ENCODE results near the gene GATD1. TPM values are rescaled to one million over a fixed set of nuclear protein-coding genes. Genes with fewer than 3 reads are reported as not detected.

The GATD1 gene
- total RNA-seq, 1 experiment from 2014 or later, result 17.3 TPM

DNA sequence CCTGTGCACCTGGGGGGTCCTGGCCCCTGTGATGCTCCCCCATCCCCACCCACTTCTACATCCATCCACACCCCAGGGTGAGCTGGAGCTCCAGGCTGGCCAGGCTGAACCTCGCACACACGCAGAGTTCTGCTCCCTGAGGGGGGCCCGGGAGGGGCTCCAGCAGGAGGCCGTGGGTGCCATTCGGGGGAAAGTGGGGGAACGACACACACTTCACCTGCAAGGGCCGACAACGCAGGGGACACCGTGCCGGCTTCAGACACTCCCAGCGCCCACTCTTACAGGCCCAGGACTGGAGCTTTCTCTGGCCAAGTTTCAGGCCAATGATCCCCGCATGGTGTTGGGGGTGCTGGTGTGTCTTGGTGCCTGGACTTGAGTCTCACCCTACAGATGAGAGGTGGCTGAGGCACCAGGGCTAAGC is 50.0 kb downstream of the GATD1 start:
- DNase-seq (ENCODE audit: low read depth), result peak; percentile 23

DNA sequence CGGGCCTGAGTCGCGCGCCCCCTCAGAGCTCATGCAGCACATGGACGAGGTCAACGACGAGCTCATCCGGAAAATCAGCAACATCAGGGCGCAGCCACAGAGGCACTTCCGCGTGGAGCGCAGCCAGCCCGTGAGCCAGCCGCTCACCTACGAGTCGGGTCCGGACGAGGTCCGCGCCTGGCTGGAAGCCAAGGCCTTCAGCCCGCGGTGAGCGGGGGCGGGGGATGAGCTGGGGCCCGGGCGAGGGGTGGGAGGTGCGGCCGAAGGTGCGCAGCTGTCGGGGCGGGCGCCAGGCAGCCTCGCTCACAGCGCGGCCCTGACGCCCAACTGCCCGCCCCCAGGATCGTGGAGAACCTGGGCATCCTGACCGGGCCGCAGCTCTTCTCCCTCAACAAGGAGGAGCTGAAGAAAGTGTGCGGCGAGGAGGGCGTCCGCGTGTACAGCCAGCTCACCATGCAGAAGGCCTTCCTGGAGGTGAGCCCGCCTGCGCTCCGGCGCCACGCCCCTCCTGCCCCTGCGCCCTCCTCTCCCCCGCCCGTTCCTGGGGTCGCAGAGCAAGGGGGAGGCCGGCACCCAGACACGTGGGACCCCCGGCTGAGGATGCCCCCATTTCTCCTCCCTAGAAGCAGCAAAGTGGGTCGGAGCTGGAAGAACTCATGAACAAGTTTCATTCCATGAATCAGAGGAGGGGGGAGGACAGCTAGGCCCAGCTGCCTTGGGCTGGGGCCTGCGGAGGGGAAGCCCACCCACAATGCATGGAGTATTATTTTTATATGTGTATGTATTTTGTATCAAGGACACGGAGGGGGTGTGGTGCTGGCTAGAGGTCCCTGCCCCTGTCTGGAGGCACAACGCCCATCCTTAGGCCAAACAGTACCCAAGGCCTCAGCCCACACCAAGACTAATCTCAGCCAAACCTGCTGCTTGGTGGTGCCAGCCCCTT is 50.7 kb downstream of the GATD1 start:
- DNase-seq (ENCODE audit: low read depth), result no peak

DNA sequence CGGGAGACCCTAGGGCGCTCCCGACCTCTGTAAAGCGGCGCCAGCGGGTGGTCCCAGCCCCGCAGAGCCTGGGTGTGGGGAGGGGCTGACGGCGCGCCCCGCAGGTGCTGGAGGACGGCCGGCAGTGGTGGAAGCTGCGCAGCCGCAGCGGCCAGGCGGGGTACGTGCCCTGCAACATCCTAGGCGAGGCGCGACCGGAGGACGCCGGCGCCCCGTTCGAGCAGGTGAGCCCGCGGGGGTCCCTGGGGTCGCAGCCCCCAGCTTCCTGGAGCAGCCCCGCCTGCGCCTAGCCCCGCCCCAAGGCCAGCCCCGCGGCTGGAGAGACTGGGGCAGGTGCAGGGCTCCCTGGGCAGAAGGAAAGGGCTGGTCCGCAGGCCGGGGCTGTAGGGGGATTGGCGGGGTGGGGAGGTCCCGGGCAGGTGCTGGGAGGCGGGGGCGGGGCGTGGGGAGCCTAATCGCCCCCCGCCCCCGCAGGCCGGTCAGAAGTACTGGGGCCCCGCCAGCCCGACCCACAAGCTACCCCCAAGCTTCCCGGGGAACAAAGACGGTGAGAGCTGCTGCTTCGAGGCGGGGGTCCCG is 51.6 kb downstream of the GATD1 start:
- DNase-seq (ENCODE audit: low read depth), result no peak

DNA sequence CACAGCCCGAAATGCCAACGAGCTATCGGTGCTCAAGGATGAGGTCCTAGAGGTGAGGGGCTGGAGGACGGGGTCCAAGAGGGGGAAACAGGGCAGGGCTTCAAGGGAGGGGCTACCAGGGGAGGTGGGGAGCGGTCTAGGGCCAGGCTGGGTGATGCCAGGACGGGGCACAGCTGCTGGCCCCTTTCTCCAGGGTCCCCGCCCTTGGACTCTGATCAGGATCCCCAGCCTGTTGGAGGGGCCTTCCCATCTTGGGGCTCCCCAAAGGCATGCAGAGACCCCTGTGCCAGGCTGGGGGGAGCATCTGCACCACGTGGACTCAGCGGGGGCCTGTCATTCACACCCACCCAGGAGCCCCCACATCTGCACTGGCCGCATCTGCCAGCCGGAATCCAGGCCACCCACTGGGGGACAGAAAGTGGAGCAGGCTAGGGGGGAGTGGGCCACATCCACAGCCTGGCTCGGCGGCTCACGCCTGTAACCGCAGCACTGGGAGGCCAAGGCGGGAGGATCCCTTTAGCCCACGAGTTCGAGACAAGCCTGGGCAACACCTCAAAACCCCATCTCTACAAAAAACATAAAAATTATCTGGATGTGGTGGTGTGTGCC is 52.4 kb downstream of the GATD1 start:
- DNase-seq (ENCODE audit: low read depth), result no peak

DNA sequence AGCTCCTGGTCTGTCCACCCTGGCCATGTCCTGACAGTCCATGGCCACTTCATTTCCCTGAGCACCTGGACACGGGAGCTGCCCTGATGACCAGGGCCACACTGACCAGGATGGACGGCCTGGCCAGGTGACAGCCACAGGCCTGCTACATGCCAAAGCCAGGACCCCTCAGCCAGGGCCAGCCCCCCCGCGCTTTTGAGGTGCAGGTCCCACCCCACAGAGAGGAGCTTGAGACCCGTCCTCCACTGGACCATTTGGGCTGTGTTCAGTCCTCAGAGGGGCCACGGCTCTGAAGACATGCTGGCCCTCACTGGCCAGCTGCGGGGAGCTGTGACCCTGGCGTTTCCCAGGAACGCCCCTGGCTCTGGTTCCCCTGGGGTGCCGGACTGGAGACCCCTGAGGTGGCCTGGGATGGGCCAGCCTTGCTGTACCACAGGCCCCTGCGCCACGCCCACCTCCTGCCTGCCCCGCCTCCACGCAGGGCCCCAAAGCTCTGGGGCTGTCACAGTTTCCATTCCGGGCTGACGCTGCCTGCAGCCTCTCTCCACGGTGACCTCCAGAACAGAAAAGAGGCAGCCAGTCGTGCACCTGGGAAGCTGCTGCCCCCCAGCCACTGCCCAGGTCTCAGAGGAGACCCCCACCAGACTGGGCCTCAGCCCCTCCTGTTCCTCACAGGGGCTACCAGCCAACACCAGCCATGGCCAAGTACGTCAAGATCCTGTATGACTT is 53.1 kb downstream of the GATD1 start:
- DNase-seq (ENCODE audit: low read depth), result no peak

DNA sequence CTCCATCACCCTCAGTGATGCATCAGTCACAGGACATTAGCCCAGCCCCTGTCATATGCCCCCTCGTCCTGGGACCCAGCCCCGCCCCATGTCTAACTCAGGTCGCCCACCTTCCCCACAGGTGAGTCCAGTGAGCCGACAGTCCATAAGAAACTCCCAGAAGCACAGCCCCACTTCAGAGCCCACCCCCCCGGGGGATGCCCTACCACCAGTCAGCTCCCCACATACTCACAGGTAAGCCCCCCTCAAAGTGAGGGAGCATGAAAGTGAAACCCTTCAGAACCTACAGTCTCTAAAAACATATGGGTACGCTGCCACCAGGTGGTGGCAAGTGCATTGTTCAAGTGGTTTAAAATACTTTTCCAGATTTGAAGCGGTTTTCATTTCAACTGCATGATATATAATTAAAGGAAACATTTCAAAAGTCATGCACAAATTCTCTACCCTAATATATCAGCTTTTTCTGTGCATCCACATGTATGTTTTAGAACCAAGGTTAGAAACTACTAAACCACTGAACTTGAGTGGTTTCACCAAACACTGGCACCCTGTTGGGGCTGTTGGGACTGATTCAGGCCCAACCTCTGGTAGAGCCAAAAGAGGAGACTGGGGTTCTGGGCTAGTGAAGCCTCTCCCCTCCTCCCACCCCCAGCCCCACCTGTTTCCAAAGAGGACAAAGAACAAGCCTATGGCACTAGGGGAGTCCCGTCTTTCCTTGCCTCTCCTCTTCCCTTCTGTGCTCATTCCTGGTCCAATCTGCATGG is 54.0 kb downstream of the GATD1 start:
- DNase-seq (ENCODE audit: low read depth), result peak; percentile 65

DNA sequence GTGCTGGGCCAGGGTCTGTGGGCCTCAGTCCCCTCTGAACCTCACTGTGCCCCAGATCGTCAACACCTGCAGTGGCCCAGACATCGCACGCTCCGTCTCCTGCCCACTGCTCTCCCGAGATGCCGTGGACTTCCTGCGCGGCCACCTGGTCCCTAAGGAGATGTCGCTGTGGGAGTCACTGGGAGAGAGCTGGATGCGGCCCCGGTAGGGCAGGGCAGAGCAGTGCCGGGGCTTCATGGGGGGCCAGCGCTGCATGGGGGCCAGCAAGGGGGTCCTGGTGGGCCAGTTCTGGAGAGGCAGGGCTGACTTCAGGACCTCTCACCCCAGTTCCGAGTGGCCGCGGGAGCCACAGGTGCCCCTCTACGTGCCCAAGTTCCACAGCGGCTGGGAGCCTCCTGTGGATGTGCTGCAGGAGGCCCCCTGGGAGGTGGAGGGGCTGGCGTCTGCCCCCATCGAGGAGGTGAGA is 54.9 kb downstream of the GATD1 start:
- no peak for DNase-seq (ENCODE audit: low read depth)

DNA sequence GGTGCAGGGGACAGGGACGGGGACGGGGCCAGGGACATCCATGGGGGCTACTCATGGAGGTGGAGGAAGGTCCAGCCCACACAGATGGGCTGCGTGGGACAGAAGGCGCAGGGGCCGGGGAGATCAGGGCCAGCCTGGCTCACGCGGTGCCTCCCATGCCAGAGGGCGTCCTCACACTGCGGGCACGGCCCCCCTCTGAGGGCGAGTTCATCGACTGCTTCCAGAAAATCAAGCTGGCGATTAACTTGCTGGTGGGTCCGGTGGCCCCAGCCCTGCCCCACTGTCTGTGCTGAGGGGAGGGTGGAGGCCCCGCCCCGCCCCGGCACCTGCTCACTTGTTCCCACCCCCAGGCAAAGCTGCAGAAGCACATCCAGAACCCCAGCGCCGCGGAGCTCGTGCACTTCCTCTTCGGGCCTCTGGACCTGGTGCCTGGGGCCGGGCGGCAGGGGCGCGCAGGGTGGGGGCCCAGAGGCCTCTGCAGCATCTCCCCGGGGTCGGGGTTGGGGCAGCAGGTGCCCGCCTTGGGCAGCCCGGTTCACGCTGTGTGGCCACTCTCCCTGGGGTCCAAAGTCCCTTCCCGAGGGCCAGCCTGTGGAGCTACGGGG is 55.4 kb downstream of the GATD1 start:
- no peak for DNase-seq (ENCODE audit: low read depth)

DNA sequence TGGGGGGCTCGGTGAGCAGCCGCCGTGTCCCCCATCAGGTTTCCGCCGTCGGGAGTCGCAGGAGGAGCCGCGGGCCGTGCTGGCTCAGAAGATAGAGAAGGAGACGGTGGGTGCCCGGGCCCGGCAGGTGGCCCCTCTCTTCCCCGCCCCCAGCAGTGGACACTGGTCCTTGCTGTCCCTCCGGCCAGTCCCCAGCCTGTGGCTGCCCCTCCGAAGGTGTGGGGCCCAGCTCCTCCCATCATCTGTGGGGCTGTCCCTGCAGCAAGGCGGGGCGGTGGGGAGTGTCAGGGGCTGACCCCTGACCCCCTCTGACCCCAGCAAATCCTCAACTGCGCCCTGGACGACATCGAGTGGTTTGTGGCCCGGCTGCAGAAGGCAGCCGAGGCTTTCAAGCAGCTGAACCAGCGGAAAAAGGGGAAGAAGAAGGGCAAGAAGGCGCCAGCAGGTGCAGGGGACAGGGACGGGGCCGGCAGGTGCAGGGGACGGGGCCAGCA is 56.0 kb downstream of the GATD1 start:
- no peak for DNase-seq (ENCODE audit: low read depth)

DNA sequence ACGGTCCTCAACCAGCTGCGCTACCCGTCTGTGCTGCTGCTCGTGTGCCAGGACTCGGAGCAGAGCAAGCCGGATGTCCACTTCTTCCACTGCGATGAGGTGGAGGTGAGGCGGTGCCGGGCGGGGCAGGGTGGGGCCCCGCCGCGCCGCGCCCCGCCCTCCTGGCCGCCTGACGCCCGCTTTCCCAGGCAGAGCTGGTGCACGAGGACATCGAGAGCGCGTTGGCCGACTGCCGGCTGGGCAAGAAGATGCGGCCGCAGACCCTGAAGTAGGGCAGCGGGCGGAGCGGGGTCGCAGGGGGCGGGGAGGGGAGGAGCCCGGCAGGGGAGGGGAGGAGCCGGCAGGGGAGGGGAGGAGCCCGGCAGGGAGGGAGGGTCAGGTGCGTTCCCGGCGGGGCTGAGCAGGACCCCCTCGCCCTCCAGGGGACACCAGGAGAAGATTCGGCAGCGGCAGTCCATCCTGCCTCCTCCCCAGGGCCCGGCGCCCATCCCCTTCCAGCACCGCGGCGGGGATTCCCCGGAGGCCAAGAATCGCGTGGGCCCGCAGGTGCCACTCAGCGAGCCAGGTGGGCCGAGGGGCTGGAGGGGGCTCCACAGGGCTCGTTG is 56.5 kb downstream of the GATD1 start:
- DNase-seq (ENCODE audit: low read depth), result peak; percentile 52

DNA sequence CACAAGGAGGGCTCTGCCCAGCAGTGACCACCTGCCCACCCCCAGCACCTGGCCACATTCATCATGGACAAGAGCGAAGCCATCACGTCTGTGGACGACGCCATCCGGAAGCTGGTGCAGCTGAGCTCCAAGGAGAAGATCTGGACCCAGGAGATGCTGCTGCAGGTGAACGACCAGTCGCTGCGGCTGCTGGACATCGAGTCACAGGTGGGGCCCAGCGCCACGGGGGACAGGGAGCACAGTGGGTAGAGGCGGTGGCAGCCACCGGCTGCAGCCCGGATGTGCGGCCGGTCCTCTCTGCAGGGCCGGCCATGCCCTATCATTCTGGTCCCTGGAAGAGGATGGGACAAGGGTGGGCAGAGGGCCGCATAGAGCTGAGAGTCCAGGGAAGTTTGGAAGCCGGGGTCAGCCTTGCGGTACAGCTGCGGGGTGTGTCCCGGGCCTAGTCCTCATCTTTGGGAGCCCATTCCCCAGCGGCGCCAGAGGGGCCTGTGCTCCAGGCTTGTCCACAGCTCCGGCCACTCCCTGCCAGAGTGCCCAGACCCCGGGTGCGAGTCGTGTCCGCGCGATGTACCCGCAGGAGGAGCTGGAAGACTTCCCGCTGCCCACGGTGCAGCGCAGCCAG is 57.2 kb downstream of the GATD1 start:
- DNase-seq (ENCODE audit: low read depth), result no peak

DNA sequence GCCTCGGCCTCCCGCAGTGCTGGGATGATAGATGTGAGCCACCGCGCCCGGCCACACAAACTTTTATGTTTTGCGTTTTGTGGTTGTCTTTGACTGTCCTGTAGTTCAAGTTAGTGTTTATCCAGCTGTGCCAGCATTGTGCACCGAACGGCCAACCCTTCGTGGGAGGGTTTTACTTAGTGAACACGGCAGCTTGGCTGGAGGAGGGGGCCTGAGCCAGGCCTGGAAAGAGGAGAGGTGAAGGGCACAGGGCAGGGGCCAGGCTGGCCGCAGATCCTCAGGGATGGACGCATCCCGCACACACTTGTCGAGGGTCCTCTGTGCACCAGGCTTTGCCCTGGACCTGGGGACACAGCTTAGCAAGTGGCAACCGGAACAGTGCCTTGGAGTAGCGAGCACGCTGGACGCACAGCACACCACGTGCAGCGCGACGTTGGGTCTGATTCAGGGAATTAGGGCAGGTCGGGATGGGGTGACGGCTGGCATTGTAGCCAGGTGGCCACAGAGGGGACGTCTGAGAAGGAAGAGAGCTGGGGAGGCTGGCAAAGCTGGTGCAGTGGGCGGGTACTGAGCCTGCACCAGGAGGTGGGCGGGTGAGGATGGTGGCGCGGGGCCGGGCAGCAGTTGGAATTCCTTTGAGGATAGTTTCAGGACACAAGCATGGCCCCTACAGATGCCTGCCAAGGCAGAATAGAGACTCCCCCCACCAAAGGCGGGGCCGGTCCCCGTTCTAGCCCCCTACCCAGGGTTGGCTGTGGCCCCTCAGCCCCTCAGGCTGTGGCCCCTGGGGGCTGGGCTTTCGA is 57.9 kb downstream of the GATD1 start:
- DNase-seq (ENCODE audit: low read depth), result no peak

Other genes starting within 250 kb of the GATD1 start
- 67.4 and 75.8 TPM in 2 replicates for gene HRAS, start 241.9 kb downstream of the GATD1 start, total RNA-seq (2014; rRNA removed; shearing (Covaris generic))
- 0.11 and 0.60 TPM in 2 replicates for gene LRRC56, start 240.0 kb downstream of the GATD1 start, total RNA-seq (2014; rRNA removed; shearing (Covaris generic))
- 0.23 and 0.54 TPM in 2 replicates for gene LMNTD2, start 216.7 kb downstream of the GATD1 start, total RNA-seq (2014; rRNA removed; shearing (Covaris generic))
- gene RASSF7, start 216.5 kb downstream of the GATD1 start, total RNA-seq (2014; rRNA removed; shearing (Covaris generic)), result 19.8 and 25.2 TPM in 2 replicates
- 22.0 and 29.2 TPM in 2 replicates for gene PHRF1, start 201.0 kb downstream of the GATD1 start, total RNA-seq (2014; rRNA removed; shearing (Covaris generic))
- 6.7 and 14.5 TPM in 2 replicates for gene IRF7, start 161.5 kb downstream of the GATD1 start, total RNA-seq (2014; rRNA removed; shearing (Covaris generic))
- gene CDHR5, start 152.5 kb downstream of the GATD1 start, total RNA-seq (2014; rRNA removed; shearing (Covaris generic)), result not detected in 2 replicates
- not detected in 2 replicates for gene SCT, start 150.3 kb downstream of the GATD1 start, total RNA-seq (2014; rRNA removed; shearing (Covaris generic))
- not detected in 2 replicates for gene DRD4, start 140.2 kb downstream of the GATD1 start, total RNA-seq (2014; rRNA removed; shearing (Covaris generic))
- 21.7 and 25.5 TPM in 2 replicates for gene DEAF1, start 82.3 kb downstream of the GATD1 start, total RNA-seq (2014; rRNA removed; shearing (Covaris generic))
- 7.5 and 15.8 TPM in 2 replicates for gene TMEM80, start 81.7 kb downstream of the GATD1 start, total RNA-seq (2014; rRNA removed; shearing (Covaris generic))
- gene EPS8L2, start 71.3 kb downstream of the GATD1 start, total RNA-seq (2014; rRNA removed; shearing (Covaris generic)), result 1.8 and 5.4 TPM in 2 replicates
- 319 and 455 TPM in 2 replicates for gene TALDO1, start 30.0 kb downstream of the GATD1 start, total RNA-seq (2014; rRNA removed; shearing (Covaris generic))
- 0.51 and 1.2 TPM in 2 replicates for gene CEND1, start 12.6 kb upstream of the GATD1 start, total RNA-seq (2014; rRNA removed; shearing (Covaris generic))
- gene SLC25A22, start 20.8 kb upstream of the GATD1 start, total RNA-seq (2014; rRNA removed; shearing (Covaris generic)), result 11.8 and 14.1 TPM in 2 replicates
- 3.5 and 10.4 TPM in 2 replicates for gene PIDD1, start 27.7 kb upstream of the GATD1 start, total RNA-seq (2014; rRNA removed; shearing (Covaris generic))
- 693 and 756 TPM in 2 replicates for gene RPLP2, start 32.5 kb upstream of the GATD1 start, total RNA-seq (2014; rRNA removed; shearing (Covaris generic))
- gene PNPLA2, start 41.4 kb upstream of the GATD1 start, total RNA-seq (2014; rRNA removed; shearing (Covaris generic)), result 10.9 and 24.2 TPM in 2 replicates
- 5.3 and 9.0 TPM in 2 replicates for gene CRACR2B, start 50.4 kb upstream of the GATD1 start, total RNA-seq (2014; rRNA removed; shearing (Covaris generic))
- gene CD151, start 55.5 kb upstream of the GATD1 start, total RNA-seq (2014; rRNA removed; shearing (Covaris generic)), result 246 and 253 TPM in 2 replicates
- gene POLR2L, start 65.0 kb upstream of the GATD1 start, total RNA-seq (2014; rRNA removed; shearing (Covaris generic)), result 75.7 and 113 TPM in 2 replicates
- gene TSPAN4, start 65.4 kb upstream of the GATD1 start, total RNA-seq (2014; rRNA removed; shearing (Covaris generic)), result 29.3 and 37.3 TPM in 2 replicates
- gene CHID1, start 133.3 kb upstream of the GATD1 start, total RNA-seq (2014; rRNA removed; shearing (Covaris generic)), result 38.5 TPM in 2 replicates
- 14.3 and 15.8 TPM in 2 replicates for gene AP2A2, start 148.4 kb upstream of the GATD1 start, total RNA-seq (2014; rRNA removed; shearing (Covaris generic))